Panc1 (cell line): ENCODE data around the gene MCM8. TPM values are rescaled to one million over a fixed set of nuclear protein-coding genes. Genes with fewer than 3 reads are reported as not detected.

Experiments
- ATAC-seq: fragments of 200-7000 bp; cut with Tn5 transposase; 2 replicates; pipeline ENCODE4 v1.9.1; 2020; ENCODE audit warnings: mild to moderate bottlenecking, moderate library complexity
- BruUV-seq: library from RNA; stranded (reverse); fragments of 400-500 nt; replicated peaks from 2 replicates; lab custom pipeline; 2021; lab: Mats Ljungman, UMichigan
- CTCF ChIA-PET: fragments of 300-600 bp; sonication (Branson Sonifier 250); formaldehyde crosslinking; loops from one replicate; lab custom pipeline; 2022; ENCODE audit warnings: antibody characterized with exemption; lab: Charles Lee
- POLR2A ChIA-PET: fragments of 300-600 bp; sonication (Branson Sonifier 250); formaldehyde crosslinking; loops from one replicate; lab custom pipeline; 2022; ENCODE audit warnings: antibody characterized with exemption; lab: Charles Lee
- DNase-seq: peaks from one replicate; pipeline ENCODE4 v3.0.0-alpha.2; 2010; ENCODE audit warnings: low read depth, low spot score
- H3K27ac ChIP-seq: 2 replicates; pipeline ENCODE4 v1.5.1; 2011; ENCODE audit warnings: mild to moderate bottlenecking, low read length, inconsistent platforms
- H3K27me3 ChIP-seq: fragments of 200-500 bp; sonication (Bioruptor generic); 2 replicates; pipeline ENCODE4 v1.6.0; 2014; ENCODE audit warnings: low read length, inconsistent platforms; ENCODE audit not compliant: control insufficient read depth, insufficient read depth
- H3K36me3 ChIP-seq: fragments of 200-500 bp; sonication (Bioruptor generic); 2 replicates; pipeline ENCODE4 v1.5.1; 2014; ENCODE audit warnings: inconsistent platforms, mild to moderate bottlenecking, low read length, moderate library complexity; ENCODE audit not compliant: control insufficient read depth, insufficient read depth
- H3K4me1 ChIP-seq: 2 replicates; pipeline ENCODE4 v1.5.1; 2011; ENCODE audit warnings: inconsistent platforms, mild to moderate bottlenecking, low read length, moderate library complexity; ENCODE audit not compliant: control insufficient read depth, insufficient read depth
- H3K4me3 ChIP-seq, 2 experiments: 2 replicates each; pipeline ENCODE4 v1.5.1; 2011 to 2012; ENCODE audit warnings: low read depth in 2 of 2, low read length in 2 of 2, mild to moderate bottlenecking in 2 of 2, inconsistent platforms in 1 of 2, moderate library complexity in 1 of 2
- H3K9me3 ChIP-seq: fragments of 200-500 bp; sonication (Bioruptor generic); 2 replicates; pipeline ENCODE4 v1.5.1; 2014; ENCODE audit warnings: low read depth, mild to moderate bottlenecking, inconsistent platforms, low read length, moderate library complexity; ENCODE audit not compliant: control insufficient read depth, insufficient read depth
- POLR2AphosphoS5 ChIP-seq: IDR thresholded peaks from 2 replicates; pipeline ENCODE4 v1.6.1; 2012; ENCODE audit warnings: mild to moderate bottlenecking, low read depth, low read length, moderate library complexity
- SIN3A ChIP-seq: IDR thresholded peaks from 2 replicates; pipeline ENCODE4 v1.6.1; 2012; ENCODE audit warnings: low read depth, mild to moderate bottlenecking, low read length, moderate library complexity, borderline replicate concordance; ENCODE audit not compliant: insufficient read depth
- TCF7L2 ChIP-seq: IDR thresholded peaks from 2 replicates; pipeline ENCODE4 v1.6.1; 2011; ENCODE audit warnings: mild to moderate bottlenecking, low read depth, low read length, inconsistent platforms
- in situ Hi-C: cut with HindIII; loops from 2 replicates; pipeline ENCODE4 v1.10.0; 2016; ENCODE audit warnings: low sequenced_read_pairs, low pct_unique_long_range_greater_than_20kb
- intact Hi-C: fragments of 100-400 bp; cut with micrococcal nuclease; formaldehyde crosslinking; loops from one replicate; pipeline ENCODE4 v1.10.0; 2022; ENCODE audit not compliant: unreplicated experiment
- total RNA-seq: library from RNA; stranded (reverse); gene quantifications from one replicate; pipeline ENCODE4 v1.2.1, GENCODE V29; 2021; ENCODE audit not compliant: unreplicated experiment
- TF ChIP-seq, protein P1 (sequence below): fragments of 450-650 bp; IDR thresholded peaks from 2 replicates; pipeline ENCODE4 v1.5.1; 2017; ENCODE audit warnings: mild to moderate bottlenecking
- TF ChIP-seq, protein P2 (sequence below), 2 experiments: IDR thresholded peaks; 2 replicates each; pipeline ENCODE4 v1.6.1; 2011 to 2012; ENCODE audit warnings: low read depth in 2 of 2, control low read depth in 1 of 2, low read length in 1 of 2, mild to moderate bottlenecking in 1 of 2, moderate library complexity in 1 of 2; ENCODE audit not compliant: insufficient read depth in 1 of 2

The MCM8 gene
- total RNA-seq, 1 experiment from 2014 or later = 28.3 TPM

- Histone ChIP-seq H3K27ac (no peak overlapping the region), H3K27me3 (no peaks in the 10 kb centered on the region), H3K4me3 (no peak overlapping the region), H3K9me3 (no peaks in the 10 kb centered on the region), H3K36me3 (no peaks in the 10 kb centered on the region), H3K4me1 (peaks cover 12% of the 10 kb centered on the region)
- no TSS peak for BruUV-seq
- no peak for TF ChIP-seq TCF7L2
- TF ChIP-seq, protein P1, sequence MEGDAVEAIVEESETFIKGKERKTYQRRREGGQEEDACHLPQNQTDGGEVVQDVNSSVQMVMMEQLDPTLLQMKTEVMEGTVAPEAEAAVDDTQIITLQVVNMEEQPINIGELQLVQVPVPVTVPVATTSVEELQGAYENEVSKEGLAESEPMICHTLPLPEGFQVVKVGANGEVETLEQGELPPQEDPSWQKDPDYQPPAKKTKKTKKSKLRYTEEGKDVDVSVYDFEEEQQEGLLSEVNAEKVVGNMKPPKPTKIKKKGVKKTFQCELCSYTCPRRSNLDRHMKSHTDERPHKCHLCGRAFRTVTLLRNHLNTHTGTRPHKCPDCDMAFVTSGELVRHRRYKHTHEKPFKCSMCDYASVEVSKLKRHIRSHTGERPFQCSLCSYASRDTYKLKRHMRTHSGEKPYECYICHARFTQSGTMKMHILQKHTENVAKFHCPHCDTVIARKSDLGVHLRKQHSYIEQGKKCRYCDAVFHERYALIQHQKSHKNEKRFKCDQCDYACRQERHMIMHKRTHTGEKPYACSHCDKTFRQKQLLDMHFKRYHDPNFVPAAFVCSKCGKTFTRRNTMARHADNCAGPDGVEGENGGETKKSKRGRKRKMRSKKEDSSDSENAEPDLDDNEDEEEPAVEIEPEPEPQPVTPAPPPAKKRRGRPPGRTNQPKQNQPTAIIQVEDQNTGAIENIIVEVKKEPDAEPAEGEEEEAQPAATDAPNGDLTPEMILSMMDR = no peak
- TF ChIP-seq POLR2AphosphoS5 = no peak
- TF ChIP-seq, protein P2, sequence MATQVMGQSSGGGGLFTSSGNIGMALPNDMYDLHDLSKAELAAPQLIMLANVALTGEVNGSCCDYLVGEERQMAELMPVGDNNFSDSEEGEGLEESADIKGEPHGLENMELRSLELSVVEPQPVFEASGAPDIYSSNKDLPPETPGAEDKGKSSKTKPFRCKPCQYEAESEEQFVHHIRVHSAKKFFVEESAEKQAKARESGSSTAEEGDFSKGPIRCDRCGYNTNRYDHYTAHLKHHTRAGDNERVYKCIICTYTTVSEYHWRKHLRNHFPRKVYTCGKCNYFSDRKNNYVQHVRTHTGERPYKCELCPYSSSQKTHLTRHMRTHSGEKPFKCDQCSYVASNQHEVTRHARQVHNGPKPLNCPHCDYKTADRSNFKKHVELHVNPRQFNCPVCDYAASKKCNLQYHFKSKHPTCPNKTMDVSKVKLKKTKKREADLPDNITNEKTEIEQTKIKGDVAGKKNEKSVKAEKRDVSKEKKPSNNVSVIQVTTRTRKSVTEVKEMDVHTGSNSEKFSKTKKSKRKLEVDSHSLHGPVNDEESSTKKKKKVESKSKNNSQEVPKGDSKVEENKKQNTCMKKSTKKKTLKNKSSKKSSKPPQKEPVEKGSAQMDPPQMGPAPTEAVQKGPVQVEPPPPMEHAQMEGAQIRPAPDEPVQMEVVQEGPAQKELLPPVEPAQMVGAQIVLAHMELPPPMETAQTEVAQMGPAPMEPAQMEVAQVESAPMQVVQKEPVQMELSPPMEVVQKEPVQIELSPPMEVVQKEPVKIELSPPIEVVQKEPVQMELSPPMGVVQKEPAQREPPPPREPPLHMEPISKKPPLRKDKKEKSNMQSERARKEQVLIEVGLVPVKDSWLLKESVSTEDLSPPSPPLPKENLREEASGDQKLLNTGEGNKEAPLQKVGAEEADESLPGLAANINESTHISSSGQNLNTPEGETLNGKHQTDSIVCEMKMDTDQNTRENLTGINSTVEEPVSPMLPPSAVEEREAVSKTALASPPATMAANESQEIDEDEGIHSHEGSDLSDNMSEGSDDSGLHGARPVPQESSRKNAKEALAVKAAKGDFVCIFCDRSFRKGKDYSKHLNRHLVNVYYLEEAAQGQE (IDR thresholded peaks at IDR 0.05; ENCODE audit: insufficient read depth in 1 of 2, low read depth in 2 of 2, low read length in 1 of 2) = no peak
- no peak for TF ChIP-seq SIN3A
- no peak for DNase-seq
- ATAC-seq = no peak
- intact Hi-C loops = no loop called here
- ChIA-PET POLR2A (no interaction called here), CTCF (no interaction called here)
- in situ Hi-C loops = no loop called here
Measured at GRCh38 chr20:5920581-5920980, 29.9 kb upstream of the MCM8 start.

DNA sequence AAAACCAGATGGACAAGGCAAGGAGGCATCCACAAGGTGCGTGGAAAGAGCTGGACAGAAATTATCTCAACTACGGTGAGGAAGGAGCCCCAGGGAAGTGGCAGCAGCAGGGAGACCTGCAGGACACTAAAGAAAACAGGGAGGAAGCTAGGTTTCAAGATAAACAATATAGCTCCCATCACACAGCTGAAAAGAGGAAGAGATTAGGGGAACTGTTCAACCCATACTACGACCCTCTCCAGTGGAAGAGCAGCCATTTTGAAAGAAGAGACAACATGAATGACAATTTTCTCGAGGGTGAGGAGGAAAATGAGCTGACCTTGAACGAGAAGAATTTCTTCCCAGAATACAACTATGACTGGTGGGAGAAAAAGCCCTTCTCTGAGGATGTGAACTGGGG lies 27.0 kb upstream of the MCM8 start:
- no peak for DNase-seq
- intact Hi-C loops (no loop called here), in situ Hi-C loops (no loop called here)
- peaks cover 12% of the 10 kb centered on the region for H3K4me1 ChIP-seq
- CTCF ChIA-PET = no interaction called here
- H3K4me3 ChIP-seq = no peak overlapping the region
- POLR2A ChIA-PET = no interaction called here
- no peaks in the 10 kb centered on the region for H3K27me3 ChIP-seq
- no peak overlapping the region for H3K27ac ChIP-seq
- ATAC-seq = no peak
- no peaks in the 10 kb centered on the region for H3K9me3 ChIP-seq
- H3K36me3 ChIP-seq = no peaks in the 10 kb centered on the region
- TF ChIP-seq POLR2AphosphoS5 (no peak), SIN3A (no peak), TCF7L2 (no peak)
- TF ChIP-seq, protein P1 = no peak
- TF ChIP-seq, protein P2 (IDR thresholded peaks at IDR 0.05; ENCODE audit: insufficient read depth in 1 of 2, low read depth in 2 of 2, low read length in 1 of 2) = no peak
- BruUV-seq = no TSS peak
